Measurements from ENCODE around the gene ERO1B. TPM values are rescaled to one million over a fixed set of nuclear protein-coding genes. Genes with fewer than 3 reads are reported as not detected.

Gene ERO1B
- total RNA-seq, 2 experiments from 2014 or later = 1.3 to 1.6 TPM

- H3K9me3 Mint-ChIP-seq (ENCODE audit: insufficient read depth) = no peaks in the 10 kb centered on the region
- H3K36me3 Mint-ChIP-seq (ENCODE audit: low read depth) = peaks cover 3% of the 10 kb centered on the region
- ATAC-seq = no peak
- no peak for DNase-seq
- CTCF ChIA-PET = no interaction called here
- no peaks in the 10 kb centered on the region for H3K4me1 Mint-ChIP-seq (ENCODE audit: low read depth)
- no peak overlapping the region for H3K27ac Mint-ChIP-seq
- H3K4me3 Mint-ChIP-seq = no peak overlapping the region
- no peaks in the 10 kb centered on the region for H3K27me3 Mint-ChIP-seq (ENCODE audit: low read depth)
- POLR2A ChIA-PET = no interaction called here
Measured at GRCh38 chr1:236168716-236169429, 112.9 kb downstream of the ERO1B start.

DNA sequence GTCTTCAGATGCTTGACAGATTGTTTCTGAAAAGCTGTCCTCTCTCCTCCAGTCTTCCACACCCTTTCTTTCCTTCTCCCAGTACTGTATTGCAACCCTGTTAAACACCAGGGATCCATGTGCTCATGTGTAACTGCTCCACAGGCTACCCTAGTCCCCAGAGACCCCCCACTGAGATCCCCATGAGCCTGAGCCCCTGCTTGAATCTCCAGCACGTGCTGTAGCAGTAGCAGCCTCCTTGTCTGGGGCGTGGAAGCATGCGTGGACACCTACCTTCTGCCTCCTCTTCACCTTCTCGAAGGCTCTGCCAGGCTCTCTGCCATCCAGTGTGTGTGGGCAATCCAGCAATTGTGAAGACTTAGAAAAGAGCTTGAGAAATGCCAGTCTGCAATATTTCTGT, 114.2 kb downstream of the ERO1B start:
- ChIA-PET CTCF (no interaction called here), POLR2A (no interaction called here)
- DNase-seq = no peak
- no peak for ATAC-seq
- Mint-ChIP-seq H3K36me3 (ENCODE audit: low read depth) (peaks cover 3% of the 10 kb centered on the region), H3K4me3 (no peak overlapping the region), H3K27ac (no peak overlapping the region), H3K27me3 (ENCODE audit: low read depth) (no peaks in the 10 kb centered on the region), H3K9me3 (ENCODE audit: insufficient read depth) (peaks cover 5% of the 10 kb centered on the region), H3K4me1 (ENCODE audit: low read depth) (no peaks in the 10 kb centered on the region)

DNA sequence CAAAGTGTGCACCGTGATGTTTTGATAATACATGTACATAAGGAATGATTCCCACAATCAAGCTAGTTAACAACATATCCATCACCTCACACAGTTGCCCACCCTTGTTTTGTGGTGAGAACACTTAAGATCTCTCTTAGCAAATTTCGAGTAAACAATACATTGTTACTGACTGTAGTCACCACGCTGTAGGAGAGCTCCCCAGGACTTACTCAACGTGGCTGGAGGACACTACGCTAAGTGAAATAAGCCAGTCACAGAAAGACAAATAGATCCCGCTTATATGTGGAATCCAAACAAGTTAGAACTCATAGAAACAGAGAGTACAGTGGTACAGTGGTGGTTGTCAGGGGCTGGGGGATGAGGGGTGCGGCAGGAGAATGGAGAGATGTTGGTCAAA, 114.6 kb downstream of the ERO1B start:
- POLR2A ChIA-PET = no interaction called here
- ATAC-seq (no peak), DNase-seq (no peak)
- CTCF ChIA-PET = no interaction called here
- H3K27ac Mint-ChIP-seq = no peak overlapping the region
- H3K4me1 Mint-ChIP-seq (ENCODE audit: low read depth) = no peaks in the 10 kb centered on the region
- H3K9me3 Mint-ChIP-seq (ENCODE audit: insufficient read depth) = peaks cover 8% of the 10 kb centered on the region
- H3K36me3 Mint-ChIP-seq (ENCODE audit: low read depth) = peaks cover 4% of the 10 kb centered on the region
- no peak overlapping the region for H3K4me3 Mint-ChIP-seq
- H3K27me3 Mint-ChIP-seq (ENCODE audit: low read depth) = no peaks in the 10 kb centered on the region

DNA sequence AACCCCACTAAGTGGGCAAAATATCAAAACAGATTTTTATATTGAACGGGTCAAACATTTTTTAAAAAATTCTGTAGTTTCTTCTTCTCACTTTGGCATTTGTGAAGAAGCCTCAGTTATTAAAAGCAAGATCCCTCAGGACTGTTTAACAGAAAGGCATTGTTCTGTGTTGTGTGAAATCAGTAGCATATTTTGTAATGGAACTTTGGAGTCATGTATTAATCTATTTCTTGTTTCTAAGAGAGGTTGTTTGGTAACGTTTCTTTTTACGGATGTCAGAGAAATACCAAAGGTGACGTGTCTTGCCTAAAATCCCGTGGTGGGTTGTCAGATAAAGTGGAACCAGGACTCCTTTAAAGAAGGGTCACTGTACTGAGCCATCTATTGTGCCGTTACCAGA, 115.7 kb downstream of the ERO1B start:
- ATAC-seq (no peak), DNase-seq (no peak)
- no peaks in the 10 kb centered on the region for H3K27me3 Mint-ChIP-seq (ENCODE audit: low read depth)
- no peak overlapping the region for H3K4me3 Mint-ChIP-seq
- no peaks in the 10 kb centered on the region for H3K4me1 Mint-ChIP-seq (ENCODE audit: low read depth)
- CTCF ChIA-PET = no interaction called here
- POLR2A ChIA-PET = no interaction called here
- H3K9me3 Mint-ChIP-seq (ENCODE audit: insufficient read depth) = peaks cover 19% of the 10 kb centered on the region
- no peak overlapping the region for H3K27ac Mint-ChIP-seq
- peaks cover 15% of the 10 kb centered on the region for H3K36me3 Mint-ChIP-seq (ENCODE audit: low read depth)

Other genes starting within 250 kb of the ERO1B start
- gene NID1, start 216.9 kb downstream of the ERO1B start, total RNA-seq = under 1 TPM in 1 of 2 experiments, not detected in 1; 0.05 TPM
- gene GPR137B, start 139.4 kb downstream of the ERO1B start, total RNA-seq = 1 to 10 TPM; 4.9 to 5.0 TPM
- 1 to 10 TPM in 1 of 2 experiments, under 1 TPM in 1; 0.45 to 1.2 TPM for gene EDARADD, start 112.3 kb upstream of the ERO1B start, total RNA-seq
- 10 to 100 TPM; 75.5 to 77.8 TPM for gene LGALS8, start 242.0 kb upstream of the ERO1B start, total RNA-seq